ENCODE measurements around the gene NUBP1. TPM values are rescaled to one million over a fixed set of nuclear protein-coding genes. Genes with fewer than 3 reads are reported as not detected.

The NUBP1 gene
- total RNA-seq, 1 donor from 2014 or later, result 16.6 TPM

DNA sequence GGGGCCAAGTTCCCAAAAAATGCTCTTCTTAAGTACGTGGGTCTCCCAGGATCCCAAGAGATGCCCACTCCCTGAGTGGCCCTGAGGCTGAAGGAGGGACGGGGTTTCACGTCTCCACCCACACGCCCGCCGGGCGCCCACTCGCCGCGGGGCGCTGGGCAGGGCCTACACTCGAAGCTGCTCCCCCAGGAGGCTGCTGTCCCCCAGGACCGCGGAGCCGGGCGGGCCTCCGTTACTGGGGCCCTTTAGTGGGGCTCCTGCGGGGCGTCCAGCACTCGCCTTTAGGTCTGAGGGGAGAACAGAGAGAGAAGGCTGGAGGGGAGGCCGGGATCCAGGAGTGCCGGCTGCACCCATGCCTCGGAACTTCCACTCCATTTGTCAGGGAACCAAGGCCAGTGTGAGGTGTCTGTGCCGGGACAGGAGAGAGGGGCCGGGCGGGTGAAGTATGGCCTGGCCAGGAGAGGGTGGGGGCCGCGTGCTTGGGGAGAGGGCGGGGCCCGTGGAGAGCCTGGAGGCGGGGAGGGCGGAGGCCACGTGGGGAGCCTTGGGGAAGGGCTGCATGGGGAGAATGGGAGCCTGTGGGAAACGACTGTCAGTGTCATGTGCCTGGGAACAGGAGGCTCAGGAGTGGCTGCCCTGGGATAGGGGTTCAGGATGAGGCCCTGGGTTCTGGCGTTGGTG is 18.8 kb downstream of the NUBP1 start:
- TF ChIP-seq, protein P1, sequence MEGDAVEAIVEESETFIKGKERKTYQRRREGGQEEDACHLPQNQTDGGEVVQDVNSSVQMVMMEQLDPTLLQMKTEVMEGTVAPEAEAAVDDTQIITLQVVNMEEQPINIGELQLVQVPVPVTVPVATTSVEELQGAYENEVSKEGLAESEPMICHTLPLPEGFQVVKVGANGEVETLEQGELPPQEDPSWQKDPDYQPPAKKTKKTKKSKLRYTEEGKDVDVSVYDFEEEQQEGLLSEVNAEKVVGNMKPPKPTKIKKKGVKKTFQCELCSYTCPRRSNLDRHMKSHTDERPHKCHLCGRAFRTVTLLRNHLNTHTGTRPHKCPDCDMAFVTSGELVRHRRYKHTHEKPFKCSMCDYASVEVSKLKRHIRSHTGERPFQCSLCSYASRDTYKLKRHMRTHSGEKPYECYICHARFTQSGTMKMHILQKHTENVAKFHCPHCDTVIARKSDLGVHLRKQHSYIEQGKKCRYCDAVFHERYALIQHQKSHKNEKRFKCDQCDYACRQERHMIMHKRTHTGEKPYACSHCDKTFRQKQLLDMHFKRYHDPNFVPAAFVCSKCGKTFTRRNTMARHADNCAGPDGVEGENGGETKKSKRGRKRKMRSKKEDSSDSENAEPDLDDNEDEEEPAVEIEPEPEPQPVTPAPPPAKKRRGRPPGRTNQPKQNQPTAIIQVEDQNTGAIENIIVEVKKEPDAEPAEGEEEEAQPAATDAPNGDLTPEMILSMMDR (IDR thresholded peaks at IDR 0.05; ENCODE audit: insufficient read depth, low read length, severe bottlenecking), result no peak
- Histone ChIP-seq H3K27me3 (ENCODE audit: control insufficient read depth, insufficient read depth, low read length) (no peaks in the 10 kb centered on the region), H3K4me3 (ENCODE audit: low read depth, low read length) (no peak overlapping the region), H3K36me3 (ENCODE audit: control insufficient read depth, insufficient read depth, low read length) (peaks cover 30% of the 10 kb centered on the region)
- DNase-seq (ENCODE audit: low read depth) (no peak), FAIRE-seq (no peak)

DNA sequence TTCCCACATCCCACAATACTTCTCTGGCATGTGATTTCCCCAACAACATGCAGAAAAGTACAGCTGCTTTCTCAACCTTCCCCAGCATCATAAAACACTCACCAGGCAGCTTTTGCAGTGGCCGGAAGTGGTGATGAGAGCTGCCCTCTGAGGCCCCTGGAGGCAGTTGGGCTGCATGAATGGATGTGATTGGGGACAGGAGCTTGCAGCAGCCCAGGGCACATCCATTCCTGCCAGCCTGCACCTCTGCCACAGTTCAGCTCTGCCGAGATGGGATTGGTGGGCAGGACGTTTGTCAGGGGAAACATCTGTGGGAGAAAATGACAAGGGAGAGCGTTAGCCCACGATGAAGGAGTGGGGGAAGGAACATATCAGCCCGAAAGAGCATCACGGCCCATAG is 19.8 kb downstream of the NUBP1 start:
- H3K36me3 ChIP-seq (ENCODE audit: control insufficient read depth, insufficient read depth, low read length), result peaks cover 22% of the 10 kb centered on the region
- TF ChIP-seq, protein P1 (IDR thresholded peaks at IDR 0.05; ENCODE audit: insufficient read depth, low read length, severe bottlenecking), result no peak
- DNase-seq (ENCODE audit: low read depth) (no peak), FAIRE-seq (no peak)
- no peaks in the 10 kb centered on the region for H3K27me3 ChIP-seq (ENCODE audit: control insufficient read depth, insufficient read depth, low read length)
- no peak overlapping the region for H3K4me3 ChIP-seq (ENCODE audit: low read depth, low read length)

DNA sequence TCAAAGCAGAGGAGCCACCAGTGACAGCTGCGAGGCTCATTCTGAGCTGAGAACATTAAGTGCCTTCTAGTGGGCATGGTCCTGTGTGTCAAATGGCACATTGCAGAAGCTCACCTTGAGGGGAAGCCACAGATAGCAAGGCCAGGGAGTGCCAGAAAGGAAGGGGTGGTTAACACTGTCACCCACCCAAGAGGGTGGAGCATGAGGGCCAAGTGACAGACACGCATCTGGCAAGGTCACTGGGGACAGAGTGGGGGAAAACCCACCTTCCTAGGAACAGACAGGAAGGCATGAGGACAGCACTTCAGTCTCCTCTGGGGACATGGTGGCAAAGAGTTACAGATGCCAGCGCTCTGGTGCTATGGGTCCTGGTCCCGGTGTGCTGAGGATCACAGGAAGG is 22.1 kb downstream of the NUBP1 start:
- no peaks in the 10 kb centered on the region for H3K27me3 ChIP-seq (ENCODE audit: control insufficient read depth, insufficient read depth, low read length)
- DNase-seq (ENCODE audit: low read depth) (no peak), FAIRE-seq (no peak)
- peaks cover 13% of the 10 kb centered on the region for H3K36me3 ChIP-seq (ENCODE audit: control insufficient read depth, insufficient read depth, low read length)
- TF ChIP-seq, protein P1 (IDR thresholded peaks at IDR 0.05; ENCODE audit: insufficient read depth, low read length, severe bottlenecking), result no peak
- no peak overlapping the region for H3K4me3 ChIP-seq (ENCODE audit: low read depth, low read length)

DNA sequence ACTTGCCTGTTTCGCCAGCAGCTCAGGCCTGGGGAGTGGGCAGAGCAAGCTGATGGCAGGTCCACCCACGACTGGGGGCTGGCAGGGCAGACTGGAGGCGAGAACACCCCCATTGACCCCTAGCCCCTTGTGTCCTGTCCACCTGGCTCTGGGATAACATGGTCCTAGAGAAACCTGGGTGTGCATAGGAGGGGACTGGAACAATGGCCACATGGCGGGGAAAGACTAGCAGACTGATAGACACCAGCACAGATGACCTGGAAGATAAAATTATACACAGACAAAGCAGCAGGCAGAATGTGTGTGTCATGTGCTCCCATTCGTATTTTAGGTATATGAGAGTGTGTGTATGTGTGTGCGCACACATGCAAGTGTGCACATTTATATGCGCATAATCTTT is 23.5 kb downstream of the NUBP1 start:
- Histone ChIP-seq H3K27me3 (ENCODE audit: control insufficient read depth, insufficient read depth, low read length) (no peaks in the 10 kb centered on the region), H3K4me3 (ENCODE audit: low read depth, low read length) (no peak overlapping the region), H3K36me3 (ENCODE audit: control insufficient read depth, insufficient read depth, low read length) (peaks cover 9% of the 10 kb centered on the region)
- FAIRE-seq (no peak), DNase-seq (ENCODE audit: low read depth) (no peak)
- TF ChIP-seq, protein P1 (IDR thresholded peaks at IDR 0.05; ENCODE audit: insufficient read depth, low read length, severe bottlenecking), result no peak

DNA sequence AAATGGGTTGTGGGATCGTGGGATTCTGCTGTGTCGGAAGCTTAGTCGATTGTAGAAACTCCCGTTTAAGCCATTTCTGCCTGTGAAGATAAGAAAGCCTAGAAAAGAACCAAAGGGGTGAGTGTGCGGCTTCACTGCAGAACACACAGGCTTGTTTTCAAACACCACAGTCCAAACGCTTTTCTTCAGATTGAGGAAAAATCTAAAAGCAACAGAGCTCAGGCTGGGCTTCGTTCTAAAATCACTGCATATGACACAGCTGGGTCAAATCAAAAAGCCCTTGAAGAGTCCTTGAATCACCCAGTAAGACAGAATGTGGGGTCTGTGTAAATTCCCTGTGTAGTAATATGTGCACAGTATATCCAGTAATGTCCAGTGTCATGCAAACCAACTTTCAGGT is 25.7 kb downstream of the NUBP1 start:
- DNase-seq (ENCODE audit: low read depth), result no peak
- Histone ChIP-seq H3K4me3 (ENCODE audit: low read depth, low read length) (no peak overlapping the region), H3K36me3 (ENCODE audit: control insufficient read depth, insufficient read depth, low read length) (peaks cover 2% of the 10 kb centered on the region), H3K27me3 (ENCODE audit: control insufficient read depth, insufficient read depth, low read length) (no peaks in the 10 kb centered on the region)
- no peak for FAIRE-seq
- TF ChIP-seq, protein P1 (IDR thresholded peaks at IDR 0.05; ENCODE audit: insufficient read depth, low read length, severe bottlenecking), result no peak

DNA sequence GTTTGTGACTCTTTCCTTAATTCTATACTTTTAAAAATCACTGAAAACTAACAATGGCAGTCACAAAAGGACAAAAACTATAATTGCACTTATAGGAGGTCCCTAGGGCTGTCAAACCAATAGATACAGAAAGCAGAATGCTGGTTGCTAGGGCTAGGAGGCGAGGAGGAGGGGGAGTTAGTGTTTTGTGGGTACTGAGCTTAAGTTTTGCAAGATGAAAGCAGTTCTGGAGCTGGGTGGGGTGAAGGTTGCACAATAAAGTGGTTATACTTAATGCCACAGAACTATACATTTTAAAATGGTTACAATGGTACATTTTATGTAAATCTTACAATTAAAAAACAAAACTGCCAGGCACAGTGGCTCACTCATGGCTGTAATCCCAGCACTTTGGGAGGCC is 27.3 kb downstream of the NUBP1 start:
- H3K36me3 ChIP-seq (ENCODE audit: control insufficient read depth, insufficient read depth, low read length), result no peaks in the 10 kb centered on the region
- FAIRE-seq, result no peak
- no peak overlapping the region for H3K4me3 ChIP-seq (ENCODE audit: low read depth, low read length)
- H3K27me3 ChIP-seq (ENCODE audit: control insufficient read depth, insufficient read depth, low read length), result no peaks in the 10 kb centered on the region
- DNase-seq (ENCODE audit: low read depth), result no peak
- TF ChIP-seq, protein P1 (IDR thresholded peaks at IDR 0.05; ENCODE audit: insufficient read depth, low read length, severe bottlenecking), result no peak

All from bronchial epithelial cell (primary cell).